HCT116 (cell line): ENCODE measurements around the gene LNPEP.

ENCODE experiments used
- EZH2 ChIP-seq: fragments of 200-600 bp; sonication (generic); IDR thresholded peaks from 2 replicates; pipeline ENCODE4 v1.6.1; 2017; ENCODE audit warnings: antibody characterized with exemption, mixed run types
- EZH2phosphoT487 ChIP-seq: fragments of 200-600 bp; IDR thresholded peaks from 2 replicates; pipeline ENCODE4 v1.6.1; 2018; ENCODE audit warnings: antibody characterized with exemption, borderline replicate concordance
- POLR2A ChIP-seq: IDR thresholded peaks from 2 replicates; pipeline ENCODE4 v1.7.0; 2011; ENCODE audit warnings: borderline replicate concordance; ENCODE audit not compliant: insufficient read depth, insufficient read length; ENCODE audit errors: extremely low read depth
- YY1 ChIP-seq: IDR thresholded peaks from 2 replicates; pipeline ENCODE4 v1.6.1; 2011; ENCODE audit warnings: low read length, low read depth, moderate library complexity, mild to moderate bottlenecking; ENCODE audit not compliant: insufficient replicate concordance; ENCODE audit errors: extremely low read depth
- TF ChIP-seq, protein P1 (sequence below), 3 experiments: fragments of 200-600 bp in 1 of 3; sonication (generic) in 1 of 3; IDR thresholded peaks in 2 of 3; conservative IDR thresholded peaks in 1 of 3; 2 replicates each; pipeline ENCODE4 v1.5.1; 2012 to 2017; ENCODE audit warnings: low read depth in 2 of 3, low read length in 2 of 3, antibody characterized with exemption in 1 of 3, borderline replicate concordance in 1 of 3, control low read depth in 1 of 3, mild to moderate bottlenecking in 1 of 3, mixed read lengths in 1 of 3, mixed run types in 1 of 3, moderate library complexity in 1 of 3; ENCODE audit not compliant: insufficient read depth in 1 of 3

DNA sequence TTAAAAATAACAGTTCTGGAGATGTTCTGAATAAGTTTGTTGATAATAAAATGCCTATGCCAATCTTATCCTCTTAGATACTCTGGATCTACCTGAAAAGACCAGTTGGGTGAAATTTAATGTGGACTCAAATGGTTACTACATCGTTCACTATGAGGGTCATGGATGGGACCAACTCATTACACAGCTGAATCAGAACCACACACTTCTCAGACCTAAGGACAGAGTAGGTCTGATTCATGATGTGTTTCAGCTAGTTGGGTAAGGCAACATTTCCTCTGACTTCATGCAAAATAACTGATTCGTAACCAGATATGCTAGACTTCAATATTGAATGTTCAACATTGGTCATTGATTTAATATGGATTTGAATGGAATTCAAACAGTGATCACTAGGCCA is 32.6 kb upstream of the LNPEP start:
- TF ChIP-seq YY1 (no peak), EZH2 (no peak), EZH2phosphoT487 (no peak), POLR2A (no peak)
- TF ChIP-seq, protein P1, sequence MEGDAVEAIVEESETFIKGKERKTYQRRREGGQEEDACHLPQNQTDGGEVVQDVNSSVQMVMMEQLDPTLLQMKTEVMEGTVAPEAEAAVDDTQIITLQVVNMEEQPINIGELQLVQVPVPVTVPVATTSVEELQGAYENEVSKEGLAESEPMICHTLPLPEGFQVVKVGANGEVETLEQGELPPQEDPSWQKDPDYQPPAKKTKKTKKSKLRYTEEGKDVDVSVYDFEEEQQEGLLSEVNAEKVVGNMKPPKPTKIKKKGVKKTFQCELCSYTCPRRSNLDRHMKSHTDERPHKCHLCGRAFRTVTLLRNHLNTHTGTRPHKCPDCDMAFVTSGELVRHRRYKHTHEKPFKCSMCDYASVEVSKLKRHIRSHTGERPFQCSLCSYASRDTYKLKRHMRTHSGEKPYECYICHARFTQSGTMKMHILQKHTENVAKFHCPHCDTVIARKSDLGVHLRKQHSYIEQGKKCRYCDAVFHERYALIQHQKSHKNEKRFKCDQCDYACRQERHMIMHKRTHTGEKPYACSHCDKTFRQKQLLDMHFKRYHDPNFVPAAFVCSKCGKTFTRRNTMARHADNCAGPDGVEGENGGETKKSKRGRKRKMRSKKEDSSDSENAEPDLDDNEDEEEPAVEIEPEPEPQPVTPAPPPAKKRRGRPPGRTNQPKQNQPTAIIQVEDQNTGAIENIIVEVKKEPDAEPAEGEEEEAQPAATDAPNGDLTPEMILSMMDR (IDR thresholded peaks at IDR 0.05 in 2 of 3, conservative IDR thresholded peaks at IDR 0.05 in 1 of 3; ENCODE audit: borderline replicate concordance in 1 of 3, insufficient read depth in 1 of 3, low read depth in 2 of 3, low read length in 2 of 3), result no peak
